HG03521 (cell line): Measurements from ENCODE around the gene PELI2.

Experiments
- ATAC-seq: cut with Tn5 transposase; IDR thresholded peaks from one replicate; pipeline ENCODE4 v1.9.1; 2021; ENCODE audit warnings: mild to moderate bottlenecking, moderate library complexity; ENCODE audit not compliant: unreplicated experiment

PELI2 gene

GRCh38 chr14:56333359-56334292 lies 215.4 kb downstream of the PELI2 start:
- no peak for ATAC-seq

- ATAC-seq: no peak
Measured at GRCh38 chr14:56334458-56334857, 216.2 kb downstream of the PELI2 start.

- ATAC-seq: no peak
Measured at GRCh38 chr14:56338674-56339073, 220.5 kb downstream of the PELI2 start.

- peak; percentile 84 for ATAC-seq
Measured at GRCh38 chr14:56339855-56340701, 221.9 kb downstream of the PELI2 start.

GRCh38 chr14:56340932-56341331 lies 222.7 kb downstream of the PELI2 start:
- ATAC-seq: no peak

- no peak for ATAC-seq
Measured at GRCh38 chr14:56341766-56342493, 223.7 kb downstream of the PELI2 start.

GRCh38 chr14:56342494-56342942 lies 224.3 kb downstream of the PELI2 start:
- ATAC-seq: no peak

- ATAC-seq: no peak
Measured at GRCh38 chr14:56349960-56350359, 231.7 kb downstream of the PELI2 start.
